T-cell (primary cell): ENCODE results near the gene ISL2. TPM values are rescaled to one million over a fixed set of nuclear protein-coding genes. Genes with fewer than 3 reads are reported as not detected.

Experiments
- ATAC-seq, 4 experiments: fragments of 200-7000 bp in 3 of 4; fragments of 150-1000 bp in 1 of 4; cut with Tn5 transposase; replicated peaks in 1 of 4; 1 replicate in 3 of 4; 2 replicates in 1 of 4; pipeline ENCODE4 v1.10.0; 2021; ENCODE audit warnings: moderate library complexity in 3 of 4, mild to moderate bottlenecking in 2 of 4, moderate number of reproducible peaks in 1 of 4
- CTCF ChIA-PET, 2 donors: fragments of 300-600 bp; sonication (Branson Sonifier 250); formaldehyde crosslinking; loops; one replicate each; lab custom pipeline; 2022; ENCODE audit warnings: antibody characterized with exemption in 2 of 2; lab: Charles Lee
- POLR2A ChIA-PET, 2 donors: fragments of 300-600 bp; sonication (Branson Sonifier 250); formaldehyde crosslinking; loops; one replicate each; lab custom pipeline; 2022; ENCODE audit warnings: antibody characterized with exemption in 2 of 2; lab: Charles Lee
- DNase-seq, 35 experiments: peaks; one replicate each; pipeline versions ENCODE4 v3.0.0 to v3.0.0-alpha.2; 2013 to 2023
- H3K27ac ChIP-seq: one replicate; pipeline ENCODE4 v1.5.1; 2013; ENCODE audit warnings: low read length
- H3K27me3 ChIP-seq, 2 experiments: replicated peaks in 1 of 2; 1 replicate in 1 of 2; 2 replicates in 1 of 2; pipeline versions ENCODE4 v1.6.1 to v1.7.0; 2013; ENCODE audit warnings: low read length in 1 of 2, mixed read lengths in 1 of 2; ENCODE audit not compliant: control insufficient read depth in 2 of 2, insufficient read depth in 2 of 2; ENCODE audit errors: extremely low read depth in 1 of 2
- H3K36me3 ChIP-seq, 2 donors: 1 replicate in 1 of 2; 2 replicates in 1 of 2; pipeline versions ENCODE4 v1.6.1 to v1.7.0; 2013; ENCODE audit warnings: low read length in 1 of 2; ENCODE audit not compliant: control insufficient read depth in 2 of 2, insufficient read depth in 1 of 2; ENCODE audit errors: extremely low read depth in 1 of 2
- H3K4me1 ChIP-seq, 2 experiments: 1 replicate in 1 of 2; 2 replicates in 1 of 2; pipeline versions ENCODE4 v1.6.1 to v1.7.0; 2013; ENCODE audit warnings: low read length in 2 of 2, mixed read lengths in 1 of 2; ENCODE audit not compliant: insufficient read depth in 2 of 2, control insufficient read depth in 1 of 2; ENCODE audit errors: extremely low read depth in 1 of 2
- H3K4me3 ChIP-seq, 2 donors: 1 replicate in 1 of 2; 2 replicates in 1 of 2; pipeline versions ENCODE4 v1.5.1 to v1.7.0; 2013; ENCODE audit warnings: mild to moderate bottlenecking in 2 of 2, low read length in 1 of 2, moderate library complexity in 1 of 2; ENCODE audit not compliant: control insufficient read depth in 1 of 2; ENCODE audit errors: extremely low read depth in 1 of 2
- H3K9me3 ChIP-seq: 2 replicates; pipeline ENCODE4 v1.7.0; 2013
- H3K27ac Mint-ChIP-seq, 2 donors: one replicate each; pipeline ENCODE4 v1.8.0; 2020 to 2021; ENCODE audit warnings: mild to moderate bottlenecking in 2 of 2, mixed read lengths in 2 of 2
- H3K27me3 Mint-ChIP-seq, 2 donors: one replicate each; pipeline ENCODE4 v1.8.0; 2021 to 2022; ENCODE audit warnings: mixed read lengths in 2 of 2
- H3K36me3 Mint-ChIP-seq: one replicate; pipeline ENCODE4 v1.8.0; 2021; ENCODE audit warnings: mixed read lengths
- H3K4me1 Mint-ChIP-seq, 3 donors: one replicate each; pipeline ENCODE4 v1.8.0; 2020 to 2022; ENCODE audit warnings: mixed read lengths in 3 of 3, mild to moderate bottlenecking in 1 of 3
- H3K4me3 Mint-ChIP-seq, 3 donors: one replicate each; pipeline ENCODE4 v1.8.0; 2020 to 2022; ENCODE audit warnings: mild to moderate bottlenecking in 3 of 3, mixed read lengths in 3 of 3, moderate library complexity in 3 of 3
- H3K9me3 Mint-ChIP-seq, 3 donors: one replicate each; pipeline ENCODE4 v1.8.0; 2020 to 2022; ENCODE audit warnings: mixed read lengths in 3 of 3
- WGBS: methylation state at CpG from one replicate; pipeline ENCODE4 v1.1.5; 2013; ENCODE audit warnings: missing lambda C conversion rate; ENCODE audit not compliant: insufficient coverage; 5-methylcytosine and 5-hydroxymethylcytosine counted together
- total RNA-seq, 35 experiments: library from RNA in 6 of 35; stranded (reverse) in 6 of 35; fragments of 120-200 nt in 1 of 35; gene quantifications; one replicate each; pipeline versions ENCODE4 v1.2.1 to v1.2.4 and lab custom pipeline; 2013 to 2026

ISL2 gene
- total RNA-seq, 5 donors from 2014 or later (not counting 1 experiment from before 2014, with no cell fraction given) = 0.23 to 0.44 (median 0.26) TPM; not detected in 2

DNA sequence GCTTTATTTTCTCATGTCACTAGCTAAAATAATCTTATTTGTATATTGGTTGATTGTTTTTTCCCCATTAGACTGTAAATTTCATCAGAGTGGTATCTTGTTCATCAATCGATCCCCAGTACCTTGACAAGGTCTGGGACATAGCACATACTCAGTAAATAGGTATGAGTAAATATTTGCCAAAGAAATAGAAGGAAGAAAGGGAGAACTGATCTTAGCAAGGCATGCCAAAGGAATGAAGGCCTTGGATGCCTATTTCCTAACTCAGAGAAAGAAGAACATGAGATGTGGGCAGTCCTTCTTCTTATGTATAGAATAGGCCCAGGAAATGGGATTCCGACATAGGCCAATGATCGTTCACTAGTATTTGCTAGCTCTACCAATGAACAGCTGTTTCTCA lies 54.7 kb downstream of the ISL2 start:
- H3K36me3 Mint-ChIP-seq = peaks cover 43% of the 10 kb centered on the region
- Histone ChIP-seq H3K36me3 (no peaks in the 10 kb centered on the region), H3K4me3 (no peak overlapping the region), H3K4me1 (no peaks in the 10 kb centered on the region), H3K9me3 (no peaks in the 10 kb centered on the region), H3K27ac (no peak overlapping the region), H3K27me3 (no peaks in the 10 kb centered on the region)
- ATAC-seq = no peak
- CTCF ChIA-PET = no interaction called here
- POLR2A ChIA-PET = no interaction called here
- no peaks in the 10 kb centered on the region for H3K9me3 Mint-ChIP-seq
- H3K4me1 Mint-ChIP-seq = no peaks in the 10 kb centered on the region
- H3K27ac Mint-ChIP-seq = no peak overlapping the region
- H3K27me3 Mint-ChIP-seq = no peaks in the 10 kb centered on the region
- no peak for DNase-seq
- WGBS = no CpG with 5 or more reads among the region's 3 CpGs
- H3K4me3 Mint-ChIP-seq = no peak overlapping the region

DNA sequence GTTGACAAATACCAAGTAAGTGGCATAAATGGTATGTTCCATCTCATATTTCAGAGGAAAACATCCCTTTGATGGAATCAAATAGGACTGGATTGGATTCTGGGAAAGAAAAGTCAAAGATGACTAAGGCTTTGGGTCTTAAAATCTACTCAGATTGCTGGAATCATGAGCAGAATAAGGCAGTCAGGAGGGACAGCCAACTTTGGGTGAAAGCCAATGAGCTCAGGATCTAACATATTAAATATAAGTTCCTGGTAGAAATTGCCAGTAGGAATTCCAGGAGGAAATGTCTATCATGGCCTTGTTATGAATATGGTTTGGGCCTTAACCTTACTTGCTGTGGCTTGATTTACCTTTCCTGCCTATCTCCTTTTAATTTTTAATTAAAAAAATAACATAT lies 55.3 kb downstream of the ISL2 start:
- no peaks in the 10 kb centered on the region for H3K9me3 Mint-ChIP-seq
- Histone ChIP-seq H3K4me3 (no peak overlapping the region), H3K4me1 (no peaks in the 10 kb centered on the region), H3K9me3 (no peaks in the 10 kb centered on the region), H3K36me3 (no peaks in the 10 kb centered on the region), H3K27ac (no peak overlapping the region), H3K27me3 (no peaks in the 10 kb centered on the region)
- ChIA-PET POLR2A (no interaction called here), CTCF (no interaction called here)
- ATAC-seq (no peak), DNase-seq (no peak)
- no peaks in the 10 kb centered on the region for H3K4me1 Mint-ChIP-seq
- no peak overlapping the region for H3K27ac Mint-ChIP-seq
- peaks cover 38% of the 10 kb centered on the region for H3K36me3 Mint-ChIP-seq
- H3K4me3 Mint-ChIP-seq = no peak overlapping the region
- no peaks in the 10 kb centered on the region for H3K27me3 Mint-ChIP-seq

Other genes starting within 250 kb of the ISL2 start
- gene ETFA, start 25.3 kb upstream of the ISL2 start, total RNA-seq = 10 to 100 TPM; 34.6 to 53.9 (median 50.4) TPM